ES-I3 (cell line): ENCODE data around the gene CNN3.
"Not testable (repeated sequence)": the region's sequence is repeated elsewhere in the genome, so short reads cannot be mapped to it uniquely, and the experiment has no call there.

Source experiments
- H3K36me3 ChIP-seq: 2 replicates; pipeline ENCODE4 v1.6.1; 2013; ENCODE audit warnings: mild to moderate bottlenecking, low read length, control low read depth, moderate library complexity; ENCODE audit not compliant: insufficient read depth
- H3K4me1 ChIP-seq: 2 replicates; pipeline ENCODE4 v1.6.1; 2013; ENCODE audit warnings: mild to moderate bottlenecking, control low read depth, low read length; ENCODE audit not compliant: insufficient read depth
- H3K9ac ChIP-seq: 2 replicates; pipeline ENCODE4 v1.6.1; 2013; ENCODE audit warnings: low read depth, mild to moderate bottlenecking, low read length, moderate library complexity
- H3K9me3 ChIP-seq: 2 replicates; pipeline ENCODE4 v1.6.1; 2013; ENCODE audit warnings: mild to moderate bottlenecking, low read length, moderate library complexity; ENCODE audit not compliant: control insufficient read depth, insufficient read depth

CNN3 gene

DNA sequence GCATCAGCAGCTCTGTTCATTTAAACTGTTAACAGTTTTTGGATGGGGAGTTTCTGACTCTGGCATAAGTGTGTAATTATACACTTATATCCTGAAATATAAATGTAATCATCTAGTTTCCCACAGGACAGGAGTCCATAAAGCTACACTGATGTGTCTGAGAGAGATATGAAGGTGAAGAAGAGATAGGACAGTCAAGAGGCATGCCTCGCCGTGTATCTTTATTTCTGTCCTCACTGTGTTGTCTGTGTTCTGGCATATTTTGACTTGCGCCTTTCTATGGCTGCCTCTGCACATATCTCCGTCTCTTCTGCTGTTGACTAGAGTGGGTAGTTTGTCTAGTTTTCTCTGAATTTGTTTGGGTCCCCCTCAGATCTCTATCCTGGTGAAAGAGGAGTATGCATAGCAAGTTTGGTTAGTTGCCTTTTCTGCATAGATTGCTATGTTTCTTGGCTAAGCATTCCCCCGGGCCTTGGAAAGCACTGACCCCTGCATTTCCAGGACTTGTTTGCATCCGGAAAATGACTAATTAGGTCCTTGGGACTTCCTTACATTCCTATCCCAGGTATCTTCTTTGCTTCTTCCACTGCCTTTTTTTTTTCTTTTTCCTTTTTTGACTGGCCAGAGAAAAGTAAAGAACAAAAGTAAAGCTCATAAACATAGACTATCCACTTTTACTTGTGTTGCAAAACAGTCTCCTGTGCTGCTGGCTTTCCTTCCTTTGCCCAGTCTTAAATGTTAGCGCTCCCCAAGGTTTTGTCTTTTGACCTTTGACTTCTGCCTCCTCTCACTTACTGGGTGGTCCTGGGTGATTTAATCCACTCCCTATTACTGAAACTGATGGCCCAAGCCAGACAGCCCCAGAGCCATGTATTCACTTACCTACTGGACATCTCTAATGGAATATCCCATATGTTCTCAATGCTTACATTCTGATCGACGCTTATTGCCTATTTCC, 27.6 kb upstream of the CNN3 start:
- peaks cover 15% of the 10 kb centered on the region for H3K4me1 ChIP-seq
- no peak overlapping the region for H3K9ac ChIP-seq

DNA sequence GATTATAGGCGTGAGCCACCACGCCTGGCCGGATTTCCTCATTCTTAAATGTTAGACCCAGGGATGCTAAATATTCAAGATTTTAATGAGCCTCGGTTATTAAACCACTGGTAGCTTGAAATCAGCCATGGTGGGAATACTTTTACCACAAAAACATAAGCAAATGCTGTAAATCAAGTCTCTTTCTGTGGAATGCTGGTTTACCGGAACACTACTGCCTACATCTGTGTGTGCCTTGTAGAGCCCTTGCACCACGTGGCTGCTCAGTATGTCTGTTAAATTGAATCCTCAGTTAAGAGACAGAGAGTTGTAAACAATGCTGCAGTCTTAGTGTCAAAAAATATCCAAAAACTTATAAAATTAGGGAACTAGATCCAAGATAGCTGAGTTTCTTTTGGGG, 26.8 kb upstream of the CNN3 start:
- peaks cover 3% of the 10 kb centered on the region; the same call in 1 of the 2 replicates for H3K9me3 ChIP-seq
- H3K4me1 ChIP-seq = peaks cover 15% of the 10 kb centered on the region
- H3K36me3 ChIP-seq = no peaks in the 10 kb centered on the region
- no peak overlapping the region for H3K9ac ChIP-seq

More for the DNA sequence above, 27.6 kb upstream of the CNN3 start:
- Histone ChIP-seq H3K36me3 (no peaks in the 10 kb centered on the region), H3K9me3 (peaks cover 3% of the 10 kb centered on the region; the same call in 1 of the 2 replicates)

DNA sequence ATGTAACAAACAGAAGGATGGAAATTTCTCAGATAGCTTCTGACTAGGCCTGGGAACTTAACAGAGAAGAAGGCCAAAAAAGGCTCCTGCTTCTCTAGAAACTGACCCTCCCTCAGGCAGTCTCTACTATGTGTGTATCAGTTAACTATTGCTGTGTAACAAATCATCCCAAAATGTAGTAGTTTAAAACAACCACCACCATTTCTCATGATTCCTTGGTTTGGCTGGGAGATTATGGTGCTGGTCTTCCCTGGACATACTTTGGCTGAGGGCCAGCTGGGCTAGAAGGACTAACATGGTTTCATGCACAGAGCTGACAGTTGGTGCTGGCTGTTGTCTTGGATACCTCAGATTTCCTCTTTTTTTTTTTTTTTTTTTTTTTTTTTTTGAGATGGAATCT, 26.2 kb upstream of the CNN3 start:
- H3K36me3 ChIP-seq = no peaks in the 10 kb centered on the region
- no peak overlapping the region for H3K9ac ChIP-seq
- peaks cover 15% of the 10 kb centered on the region for H3K4me1 ChIP-seq
- peaks cover 3% of the 10 kb centered on the region; the same call in 1 of the 2 replicates for H3K9me3 ChIP-seq

DNA sequence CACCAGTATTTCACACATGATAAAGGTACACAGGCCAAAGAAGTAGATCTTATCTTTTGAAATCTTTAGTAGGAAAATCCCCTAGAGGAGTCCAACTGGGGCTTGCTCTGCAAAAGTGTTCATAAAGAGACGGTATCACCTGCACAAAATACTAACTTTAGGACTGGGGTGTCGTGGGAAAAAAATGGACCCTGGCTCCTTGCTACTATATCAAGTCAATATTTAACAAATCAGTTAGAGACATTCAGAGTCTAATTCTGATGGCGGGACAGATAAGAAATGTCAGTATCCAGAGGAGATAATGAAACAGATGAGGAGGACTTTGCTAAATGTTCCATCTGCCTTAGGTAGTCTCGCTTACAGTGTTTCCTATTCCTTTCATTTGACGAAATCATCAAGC, 25.6 kb upstream of the CNN3 start:
- H3K4me1 ChIP-seq = peaks cover 15% of the 10 kb centered on the region
- no peak overlapping the region for H3K9ac ChIP-seq
- peaks cover 3% of the 10 kb centered on the region; the same call in 1 of the 2 replicates for H3K9me3 ChIP-seq
- H3K36me3 ChIP-seq = no peaks in the 10 kb centered on the region

DNA sequence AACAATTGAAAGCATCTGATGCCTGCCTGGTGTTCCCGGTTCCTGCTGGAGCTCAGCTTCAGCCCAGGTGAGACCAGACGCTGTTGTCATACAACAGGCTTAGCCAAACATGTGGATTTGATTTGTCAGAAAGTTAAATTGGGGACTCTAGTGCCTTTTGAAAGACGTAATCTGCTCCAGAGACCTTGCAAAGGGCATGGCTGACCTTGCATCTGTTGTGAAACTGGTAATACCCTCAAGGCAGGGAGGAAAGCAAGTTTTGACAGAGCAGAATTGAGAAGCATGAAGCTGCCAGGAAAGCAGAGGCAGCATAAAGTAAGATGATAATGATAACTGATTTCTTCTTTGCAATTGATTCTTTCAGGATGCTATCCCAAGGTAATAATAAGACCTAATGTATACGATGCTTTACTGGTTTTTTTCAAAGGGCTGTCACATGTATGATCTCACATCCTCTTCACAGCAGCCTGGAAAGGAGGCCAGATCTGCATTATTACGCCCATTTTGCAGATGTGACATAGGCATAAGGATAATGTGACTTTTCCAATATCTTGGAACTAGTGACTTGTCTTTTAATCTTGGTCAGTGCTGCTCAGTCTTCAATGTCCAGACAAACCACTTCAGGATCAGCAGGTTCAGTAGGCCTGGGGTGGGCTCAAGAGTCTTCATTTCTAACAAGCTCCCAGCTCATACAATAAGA, 24.7 kb upstream of the CNN3 start:
- peaks cover 15% of the 10 kb centered on the region for H3K4me1 ChIP-seq
- H3K36me3 ChIP-seq = no peaks in the 10 kb centered on the region
- H3K9ac ChIP-seq = no peak overlapping the region
- H3K9me3 ChIP-seq = peaks cover 3% of the 10 kb centered on the region; the same call in 1 of the 2 replicates

DNA sequence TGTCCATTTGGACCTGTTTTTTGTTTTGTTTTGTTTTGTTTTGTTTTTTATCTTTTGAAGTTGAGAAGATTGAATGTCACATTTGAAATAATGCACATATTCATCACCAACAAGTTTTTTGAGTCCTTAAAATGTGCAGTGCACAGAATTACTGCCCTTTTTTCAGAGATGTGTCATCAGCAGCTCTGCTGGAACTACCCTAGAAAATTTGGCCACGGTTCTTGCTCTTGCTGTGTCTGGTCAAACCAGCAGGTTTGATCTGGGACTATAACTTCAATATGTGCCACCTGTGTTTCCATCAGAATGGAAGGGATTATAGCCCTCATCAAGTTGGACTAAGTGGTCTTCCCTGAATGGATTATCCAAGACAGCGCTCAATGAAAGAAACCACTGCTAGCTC, 24.1 kb upstream of the CNN3 start:
- no peaks in the 10 kb centered on the region for H3K36me3 ChIP-seq
- no peak overlapping the region for H3K9ac ChIP-seq
- H3K9me3 ChIP-seq = peaks cover 3% of the 10 kb centered on the region; the same call in 1 of the 2 replicates
- peaks cover 15% of the 10 kb centered on the region for H3K4me1 ChIP-seq

DNA sequence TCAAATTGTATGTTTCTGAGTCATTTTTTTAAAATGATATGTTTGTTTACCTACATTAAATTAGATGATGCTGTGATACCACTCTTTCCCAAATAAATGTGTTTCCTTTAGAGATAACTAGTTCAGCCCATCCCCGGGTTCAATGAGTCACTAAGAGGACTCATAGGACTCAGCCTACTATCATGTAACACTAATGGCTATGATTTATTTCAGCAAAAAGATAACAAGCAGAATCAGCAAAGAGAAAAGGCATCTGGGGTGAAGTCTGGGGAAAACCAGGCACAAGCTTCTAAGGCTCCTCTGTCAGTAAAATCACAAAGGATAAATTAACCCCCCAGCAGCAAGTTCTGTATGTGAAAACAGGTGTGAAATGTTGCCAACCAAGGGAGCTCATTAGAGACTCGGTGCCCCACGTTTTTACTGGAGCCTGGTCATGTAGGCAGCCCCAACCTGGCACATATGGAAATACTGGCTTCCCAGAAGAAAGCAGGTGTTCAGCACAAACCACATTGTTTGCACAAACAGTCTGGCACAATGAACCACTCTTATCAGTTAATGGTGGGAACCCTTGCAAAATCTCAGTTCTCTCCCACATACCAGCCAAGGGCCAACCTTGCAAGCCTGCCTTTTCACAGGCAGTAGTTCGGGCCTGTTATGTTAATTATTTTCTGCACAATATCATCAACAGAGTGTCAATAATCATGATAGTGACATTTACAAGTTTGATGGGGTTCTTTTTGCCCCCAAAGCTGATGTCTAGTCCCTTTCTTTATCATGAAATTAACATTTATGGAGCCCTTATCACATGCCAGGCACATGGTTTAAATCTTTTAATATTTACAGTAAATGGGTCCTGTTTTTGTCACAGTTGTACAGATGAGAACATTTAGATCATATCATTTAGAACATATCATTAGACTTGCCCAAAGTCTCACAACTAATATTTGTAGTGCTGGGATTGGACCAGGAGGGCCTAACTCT, 23.1 kb upstream of the CNN3 start:
- H3K4me1 ChIP-seq = peaks cover 14% of the 10 kb centered on the region
- peaks cover 3% of the 10 kb centered on the region; the same call in 1 of the 2 replicates for H3K9me3 ChIP-seq
- H3K36me3 ChIP-seq = no peaks in the 10 kb centered on the region
- H3K9ac ChIP-seq = no peak overlapping the region

DNA sequence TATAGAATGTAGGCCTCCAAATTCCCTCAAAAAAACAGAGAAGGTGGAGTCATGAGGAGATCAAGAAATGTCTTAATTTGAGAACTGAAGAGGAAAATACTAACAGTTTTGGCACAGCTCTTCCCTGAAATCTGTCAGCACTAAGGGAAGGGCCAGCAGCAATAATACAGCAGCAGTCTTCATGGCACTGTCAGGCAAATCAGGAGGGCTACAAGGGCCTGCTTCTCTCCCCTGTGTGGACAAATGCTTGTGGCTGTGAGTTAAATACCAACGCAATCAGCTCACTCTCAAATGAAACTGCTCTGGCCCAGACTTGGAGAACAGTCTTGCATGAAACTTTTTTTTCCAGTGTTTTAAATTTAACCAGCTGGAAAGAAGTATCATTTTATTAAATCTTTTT, 20.5 kb upstream of the CNN3 start:
- Histone ChIP-seq H3K9me3 (no peaks in the 10 kb centered on the region), H3K4me1 (no peaks in the 10 kb centered on the region)

DNA sequence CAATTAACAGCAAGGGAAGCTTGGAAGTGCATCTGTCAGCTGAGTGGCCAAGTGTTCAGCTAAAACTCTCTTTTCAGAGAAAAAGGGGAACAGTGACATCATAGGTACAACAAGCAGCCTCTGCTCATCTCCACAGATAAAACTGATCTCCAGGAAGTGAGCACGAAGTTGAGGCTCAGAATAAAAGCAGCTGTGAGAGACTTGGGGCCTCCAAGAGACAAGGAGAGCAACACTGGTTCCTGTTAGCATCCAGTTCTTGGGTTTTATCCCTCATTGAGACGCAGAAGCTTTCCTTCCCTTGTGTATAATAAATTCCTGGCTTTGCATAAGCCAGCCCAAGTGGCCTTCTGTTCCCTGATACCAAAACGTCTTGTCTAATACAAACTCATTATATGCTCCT, 20.0 kb upstream of the CNN3 start:
- Histone ChIP-seq H3K36me3 (no peaks in the 10 kb centered on the region), H3K9ac (no peak overlapping the region), H3K9me3 (no peaks in the 10 kb centered on the region), H3K4me1 (no peaks in the 10 kb centered on the region)

More for the DNA sequence above, 20.5 kb upstream of the CNN3 start:
- Histone ChIP-seq H3K36me3 (no peaks in the 10 kb centered on the region), H3K9ac (no peak overlapping the region)

DNA sequence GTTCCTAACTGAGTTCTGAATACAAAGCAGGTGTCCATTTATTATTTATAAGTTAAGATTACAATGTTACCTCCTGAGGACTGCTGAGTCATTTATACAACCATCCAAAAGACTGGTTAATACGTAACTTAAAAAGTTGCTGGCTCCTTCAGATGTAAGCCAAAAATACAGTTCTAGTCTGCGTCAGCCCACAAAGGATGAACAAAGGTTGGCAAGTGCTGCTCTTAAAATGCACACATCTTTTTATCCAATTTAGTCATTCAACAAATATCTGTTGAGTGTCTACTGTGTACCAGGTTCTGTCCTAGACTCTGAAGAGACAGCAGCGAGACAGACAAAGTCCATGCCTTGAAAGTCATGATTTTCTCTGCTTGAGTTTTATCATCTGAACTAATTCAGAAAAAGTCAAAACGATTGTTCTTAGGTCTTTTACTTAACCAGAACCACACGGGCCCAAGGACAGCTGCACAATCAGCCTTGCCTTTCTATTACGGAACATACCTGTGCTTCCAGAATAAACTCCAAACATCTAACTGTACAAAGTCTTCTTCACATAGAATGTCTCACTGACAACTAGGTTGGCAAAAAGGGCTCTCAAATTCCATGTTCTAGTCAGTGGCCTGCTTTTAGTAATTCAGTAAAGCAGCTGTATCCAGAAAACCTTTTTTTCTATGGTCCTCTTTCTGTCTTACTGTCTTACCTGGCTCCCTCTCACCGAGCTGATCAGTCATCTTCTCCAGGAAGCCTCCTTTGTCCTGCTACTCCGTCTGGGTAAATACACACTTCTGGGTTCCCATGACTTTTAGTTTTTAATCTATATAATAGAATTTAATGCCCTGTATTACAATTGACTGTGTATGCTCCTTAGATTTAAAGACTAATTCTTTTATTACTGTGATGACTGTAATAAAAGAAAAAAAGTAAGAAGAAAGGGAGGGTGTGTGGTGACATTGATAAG, 15.5 kb upstream of the CNN3 start:
- H3K9me3 ChIP-seq = no peaks in the 10 kb centered on the region
- peaks cover 10% of the 10 kb centered on the region for H3K4me1 ChIP-seq
- no peak overlapping the region for H3K9ac ChIP-seq
- no peaks in the 10 kb centered on the region for H3K36me3 ChIP-seq

DNA sequence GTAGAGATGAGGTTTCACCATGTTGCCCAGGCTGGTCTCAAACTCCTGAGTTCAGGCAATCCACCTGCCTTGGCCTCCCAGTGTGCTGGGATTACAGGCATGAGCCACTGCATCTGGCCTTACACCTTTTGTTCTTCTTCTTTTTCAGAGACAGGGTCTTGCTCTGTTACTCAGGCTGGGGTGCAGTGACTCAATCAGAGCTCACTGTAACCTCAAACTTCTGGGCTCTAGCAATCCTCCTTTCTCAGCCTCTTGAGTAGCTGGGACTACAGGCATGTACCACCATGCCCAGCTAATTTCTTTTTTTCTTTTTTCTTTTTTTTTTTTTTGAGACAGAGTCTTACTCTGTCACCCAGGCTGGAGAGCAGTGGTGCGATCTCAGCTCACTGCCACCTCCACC, 14.6 kb upstream of the CNN3 start:
- not testable (repeated sequence) for H3K9ac ChIP-seq, H3K9me3 ChIP-seq, H3K36me3 ChIP-seq
- peaks cover 13% of the 10 kb centered on the region for H3K4me1 ChIP-seq

DNA sequence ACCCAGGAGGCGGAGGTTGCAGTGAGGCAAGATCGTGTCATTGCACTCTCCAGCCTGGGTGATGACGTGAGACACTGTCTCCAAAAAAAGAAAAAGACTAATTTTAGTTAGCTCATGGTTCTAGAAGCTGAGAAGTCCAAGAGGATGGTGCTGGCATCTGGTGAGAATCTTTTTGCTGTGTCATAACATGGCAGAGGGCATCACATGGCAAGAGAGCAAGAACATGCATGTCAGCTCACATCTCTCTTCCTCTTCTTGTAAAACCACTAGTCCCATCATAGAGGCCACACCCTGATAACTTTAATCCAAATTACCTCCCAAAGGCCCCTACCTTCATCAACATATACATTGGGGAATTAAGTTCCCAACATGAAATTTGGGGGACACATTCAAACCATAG, 13.8 kb upstream of the CNN3 start:
- H3K9ac ChIP-seq = no peak overlapping the region
- H3K4me1 ChIP-seq = peaks cover 20% of the 10 kb centered on the region
- H3K9me3 ChIP-seq = no peaks in the 10 kb centered on the region
- H3K36me3 ChIP-seq = no peaks in the 10 kb centered on the region

DNA sequence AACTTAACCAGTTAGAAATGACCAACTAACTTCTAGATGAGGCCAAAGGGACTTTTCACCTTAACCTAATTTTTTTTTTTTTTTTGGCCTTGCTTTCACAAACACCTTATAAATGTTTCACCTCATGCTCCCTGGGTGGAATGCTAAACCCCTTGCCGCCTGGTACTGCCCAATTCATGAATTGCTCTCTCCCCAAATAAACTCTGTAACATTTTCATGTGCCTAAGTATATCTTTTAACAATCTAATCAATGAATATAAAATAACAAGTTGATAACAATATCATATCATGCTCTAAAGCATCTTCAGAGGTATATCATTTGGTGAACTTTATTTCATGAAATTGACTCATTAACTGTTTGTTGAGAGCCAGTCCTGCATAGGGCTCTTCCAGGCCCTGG, 10.9 kb upstream of the CNN3 start:
- Histone ChIP-seq H3K9ac (no peak overlapping the region), H3K9me3 (no peaks in the 10 kb centered on the region), H3K36me3 (no peaks in the 10 kb centered on the region), H3K4me1 (peaks cover 26% of the 10 kb centered on the region)
